Activated naive CD4-positive, alpha-beta T cell (primary cell): ENCODE results near the gene SAMD11.

Source experiments
- DNase-seq, 4 experiments: peaks; one replicate each; lab custom pipeline; 2025; lab: John Stamatoyannopoulos, UW

The SAMD11 gene

DNA sequence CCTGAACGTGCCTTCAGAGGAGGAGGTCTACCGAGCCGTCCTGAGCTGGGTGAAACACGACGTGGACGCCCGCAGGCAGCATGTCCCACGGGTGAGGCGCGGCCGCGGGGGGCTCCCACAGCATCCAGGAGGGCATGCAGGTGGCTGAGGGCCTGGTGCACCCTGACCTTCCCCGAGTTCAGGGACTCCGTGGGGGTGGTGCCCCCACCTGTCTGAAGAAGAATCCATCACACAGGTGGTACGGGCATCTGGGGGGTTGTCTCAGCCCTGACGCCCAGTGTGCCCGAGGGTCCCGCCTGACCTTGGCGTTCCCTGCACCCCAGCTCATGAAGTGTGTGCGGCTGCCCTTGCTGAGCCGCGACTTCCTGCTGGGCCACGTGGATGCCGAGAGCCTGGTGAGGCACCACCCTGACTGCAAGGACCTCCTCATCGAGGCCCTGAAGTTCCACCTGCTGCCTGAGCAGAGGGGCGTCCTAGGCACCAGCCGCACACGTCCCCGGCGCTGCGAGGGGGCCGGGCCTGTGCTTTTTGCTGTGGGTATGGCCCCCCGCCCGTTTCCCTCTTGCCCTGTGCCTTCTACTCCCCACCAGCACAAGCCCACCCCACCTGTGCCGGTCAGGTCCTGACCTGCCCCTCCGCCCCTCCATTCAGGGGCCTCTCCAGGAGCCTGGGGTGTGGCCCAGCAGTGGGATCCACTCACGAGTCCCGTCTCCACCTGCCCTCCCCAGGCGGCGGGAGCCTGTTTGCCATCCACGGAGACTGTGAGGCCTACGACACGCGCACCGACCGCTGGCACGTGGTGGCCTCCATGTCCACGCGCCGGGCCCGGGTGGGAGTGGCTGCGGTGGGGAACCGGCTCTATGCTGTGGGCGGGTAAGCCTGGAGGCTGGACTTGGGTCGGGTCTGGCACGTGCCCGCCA, 38.9 kb downstream of the SAMD11 start:
- no peak for DNase-seq

DNA sequence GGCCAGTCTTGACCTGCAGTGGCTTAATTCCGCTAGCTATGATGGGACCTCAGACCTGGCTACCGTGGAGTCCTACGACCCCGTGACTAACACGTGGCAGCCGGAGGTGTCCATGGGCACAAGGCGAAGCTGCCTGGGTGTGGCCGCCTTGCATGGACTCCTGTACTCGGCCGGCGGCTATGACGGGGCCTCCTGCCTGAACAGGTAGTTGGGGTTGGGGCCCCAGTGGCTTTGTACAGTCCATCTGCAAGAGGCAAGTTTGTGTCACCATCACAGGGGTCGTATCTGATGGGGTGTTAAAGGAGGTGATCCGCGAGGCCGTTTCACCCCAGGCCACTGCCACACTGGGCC, 39.6 kb downstream of the SAMD11 start:
- DNase-seq = no peak

DNA sequence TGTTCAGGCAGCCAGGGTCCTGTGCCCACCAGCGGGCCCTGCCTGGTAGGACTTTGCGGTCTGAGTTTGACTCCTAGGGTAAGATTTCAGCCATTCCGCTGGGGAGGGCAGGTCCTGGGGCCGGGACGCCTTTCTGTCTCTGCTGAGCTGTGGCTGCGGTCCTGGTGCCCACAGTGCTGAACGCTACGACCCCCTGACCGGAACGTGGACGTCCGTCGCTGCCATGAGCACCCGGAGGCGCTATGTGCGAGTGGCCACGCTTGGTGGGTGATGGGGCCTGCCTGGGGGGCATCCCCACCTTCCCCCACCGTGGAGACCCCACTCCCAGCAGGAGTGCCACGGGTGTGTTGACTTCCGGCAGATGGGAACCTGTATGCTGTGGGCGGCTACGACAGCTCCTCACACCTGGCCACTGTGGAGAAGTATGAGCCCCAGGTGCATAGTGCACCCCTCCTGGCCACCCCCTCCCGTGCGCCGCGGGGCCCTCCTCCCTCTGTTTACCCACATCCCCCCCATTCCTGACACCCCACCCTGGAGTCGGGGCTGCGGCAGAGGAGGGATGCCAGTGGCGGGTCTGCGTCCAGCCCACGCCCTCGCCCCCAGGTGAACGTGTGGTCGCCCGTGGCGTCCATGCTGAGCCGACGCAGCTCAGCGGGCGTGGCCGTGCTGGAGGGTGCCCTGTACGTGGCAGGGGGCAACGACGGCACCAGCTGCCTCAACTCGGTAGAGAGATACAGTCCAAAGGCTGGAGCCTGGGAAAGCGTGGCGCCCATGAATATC, 40.2 kb downstream of the SAMD11 start:
- no peak for DNase-seq

DNA sequence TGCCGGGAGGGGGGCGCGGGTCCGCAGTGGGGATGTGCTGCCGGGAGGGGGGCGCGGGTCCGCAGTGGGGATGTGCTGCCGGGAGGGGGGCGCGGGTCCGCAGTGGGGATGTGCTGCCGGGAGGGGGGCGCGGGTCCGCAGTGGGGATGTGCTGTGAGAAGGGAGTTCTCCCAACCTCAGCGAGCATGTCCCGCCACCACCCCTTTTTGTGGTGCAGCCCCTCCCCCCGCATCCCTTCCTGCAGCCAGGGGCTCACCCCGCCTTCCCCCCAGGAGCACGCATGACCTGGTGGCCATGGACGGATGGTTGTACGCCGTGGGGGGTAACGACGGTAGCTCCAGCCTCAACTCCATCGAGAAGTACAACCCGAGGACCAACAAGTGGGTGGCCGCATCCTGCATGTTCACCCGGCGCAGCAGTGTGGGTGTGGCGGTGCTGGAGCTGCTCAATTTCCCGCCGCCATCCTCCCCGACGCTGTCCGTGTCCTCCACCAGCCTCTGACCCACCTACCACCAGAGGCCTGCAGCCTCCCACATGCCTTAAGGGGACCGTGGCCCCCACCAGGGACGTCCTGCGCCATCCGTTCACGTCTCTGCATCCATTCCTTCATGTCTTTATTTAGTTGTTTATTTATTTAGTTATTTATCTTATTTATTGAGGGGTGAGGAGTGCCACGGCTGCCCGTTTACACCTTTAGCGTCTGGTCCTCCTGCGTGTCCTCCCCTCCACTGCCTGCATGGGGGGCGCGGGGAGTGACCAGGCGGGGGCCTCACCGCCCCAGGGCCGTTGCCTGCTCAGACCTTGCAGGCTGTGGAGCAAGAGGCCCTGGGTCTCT, 41.2 kb downstream of the SAMD11 start:
- DNase-seq = no peak

DNA sequence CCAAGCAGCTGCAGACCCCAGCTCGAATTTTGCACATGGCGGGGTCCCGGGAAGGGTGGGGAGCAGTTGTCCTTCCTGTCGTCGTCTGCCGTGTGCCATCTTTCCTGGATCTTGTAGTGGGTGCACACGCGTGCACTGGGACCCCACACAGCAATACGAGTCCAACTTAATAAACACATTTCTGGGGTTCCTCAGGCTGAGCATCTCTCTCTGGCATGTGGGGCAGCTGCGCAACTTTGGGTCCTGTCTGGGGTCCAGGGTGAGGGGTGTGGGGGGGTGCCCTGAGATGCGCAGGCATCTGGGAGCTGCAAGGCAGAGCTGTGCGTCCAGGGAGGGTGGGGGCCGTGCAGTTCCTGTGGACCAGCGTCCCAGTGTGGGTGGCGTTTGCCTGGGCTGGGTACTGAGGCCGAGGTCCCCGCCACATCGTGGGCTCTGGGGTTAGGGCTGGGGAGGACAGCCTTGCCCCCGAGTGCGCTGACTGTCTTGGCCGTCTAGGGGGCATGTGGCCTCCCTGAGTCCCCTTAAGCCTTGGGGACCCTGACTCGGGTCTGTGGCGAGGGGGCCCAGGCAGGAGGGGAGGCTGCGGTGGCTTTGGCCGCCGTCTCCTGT, 41.9 kb downstream of the SAMD11 start:
- no peak for DNase-seq

DNA sequence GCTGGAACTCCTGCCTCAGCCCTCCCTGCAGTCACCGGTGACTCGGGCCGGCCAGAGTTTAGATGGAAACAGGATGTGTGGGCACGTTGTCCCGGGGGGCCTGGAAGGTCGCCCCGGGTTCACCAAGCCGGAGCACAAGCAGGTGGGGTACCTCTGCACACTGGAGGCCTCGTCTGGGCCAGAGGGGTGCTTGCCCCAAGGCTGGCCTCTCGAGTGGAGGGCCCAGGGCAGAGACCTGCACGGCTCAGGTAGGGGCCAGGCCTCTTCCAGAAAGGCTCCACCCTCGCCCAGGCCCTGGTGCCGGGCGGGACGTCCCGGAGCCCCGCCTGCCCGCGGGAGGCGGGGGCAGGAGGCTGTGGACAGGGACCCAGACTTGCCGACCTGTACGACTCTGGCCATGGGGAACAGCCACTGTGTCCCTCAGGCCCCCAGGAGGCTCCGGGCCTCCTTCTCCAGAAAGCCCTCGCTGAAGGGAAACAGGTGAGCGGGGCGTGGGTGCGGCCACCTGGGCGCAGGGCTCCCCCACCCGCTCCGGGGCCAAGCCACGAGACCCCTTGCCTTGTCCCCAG, 42.5 kb downstream of the SAMD11 start, which contains the start of gene PLEKHN1:
TSS of gene PLEKHN1 (plus strand) at position 348 of the 569 bp plus-strand sequence. CDS start at position 398, 50 bp downstream.
- no peak for DNase-seq

DNA sequence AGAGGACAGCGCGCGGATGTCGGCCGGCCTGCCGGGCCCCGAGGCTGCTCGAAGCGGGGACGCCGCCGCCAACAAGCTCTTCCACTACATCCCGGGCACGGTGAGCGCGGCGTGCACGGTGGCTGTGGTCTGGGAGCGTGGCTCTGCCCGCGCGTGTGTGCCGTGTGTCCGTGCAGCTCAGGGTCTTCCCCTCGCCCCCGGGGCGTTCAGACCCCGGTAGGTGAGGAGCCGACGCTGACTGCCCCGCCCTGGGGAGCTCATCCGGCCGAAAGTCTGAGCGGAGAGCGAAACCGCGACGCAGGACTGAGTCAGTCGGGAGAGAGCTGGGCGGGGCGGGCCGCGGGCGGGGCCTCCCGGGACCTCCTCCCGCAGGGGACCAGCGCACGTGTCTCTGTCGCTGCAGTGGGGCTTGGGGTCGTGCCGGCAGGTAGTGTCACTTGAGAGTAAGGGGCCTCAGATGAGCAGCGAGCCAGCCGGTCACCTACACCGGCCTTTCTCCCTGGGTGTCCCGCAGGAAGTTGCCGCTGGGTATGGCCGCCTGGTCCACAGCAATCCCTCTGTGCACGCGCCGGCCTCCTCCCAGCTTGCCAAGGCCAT, 43.1 kb downstream of the SAMD11 start:
- DNase-seq = peak; percentile 57 to 80 (median 66)

DNA sequence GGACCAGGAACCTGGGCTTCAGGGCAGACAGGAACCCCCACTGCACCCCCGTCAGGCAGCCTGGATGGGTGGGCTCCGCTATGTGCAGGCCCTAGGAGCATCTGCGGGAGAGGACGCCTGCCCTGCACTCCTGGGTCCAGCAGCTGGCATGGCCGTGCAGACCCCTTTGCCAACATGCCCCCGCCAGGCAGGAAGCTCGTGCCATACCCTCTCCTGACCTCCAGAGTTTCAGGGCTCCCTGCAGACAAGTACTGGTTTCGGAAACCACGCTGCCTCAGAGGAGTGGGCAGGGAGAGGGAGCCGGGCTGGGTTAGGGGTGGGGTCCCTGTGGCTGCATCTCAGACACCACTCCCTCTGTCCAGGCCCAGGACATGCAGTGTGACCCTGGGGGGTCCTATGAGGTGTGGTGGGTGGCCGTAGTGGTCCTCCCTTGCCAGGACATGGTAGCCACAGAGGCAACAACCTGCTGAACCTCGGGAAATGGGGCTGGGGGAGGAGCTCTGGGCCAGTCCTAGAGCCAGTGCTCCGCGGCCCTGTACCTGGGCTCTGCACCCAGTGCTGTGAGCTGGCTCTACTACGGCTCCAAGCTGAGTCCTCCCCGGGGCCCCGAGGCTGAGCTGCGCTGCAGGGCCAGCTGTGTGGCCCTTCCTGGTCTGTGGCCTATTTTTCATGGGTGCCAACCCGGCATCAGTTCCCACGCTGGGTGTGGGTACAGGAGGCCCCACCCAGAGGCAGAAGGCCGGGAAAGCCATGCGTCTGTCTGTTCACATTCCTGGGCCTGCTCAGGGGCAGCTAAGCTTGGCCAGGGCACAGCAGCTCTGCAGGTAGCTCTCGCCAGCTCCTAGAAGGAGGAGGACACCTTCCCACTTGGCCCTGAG, 44.0 kb downstream of the SAMD11 start:
- DNase-seq = no peak

DNA sequence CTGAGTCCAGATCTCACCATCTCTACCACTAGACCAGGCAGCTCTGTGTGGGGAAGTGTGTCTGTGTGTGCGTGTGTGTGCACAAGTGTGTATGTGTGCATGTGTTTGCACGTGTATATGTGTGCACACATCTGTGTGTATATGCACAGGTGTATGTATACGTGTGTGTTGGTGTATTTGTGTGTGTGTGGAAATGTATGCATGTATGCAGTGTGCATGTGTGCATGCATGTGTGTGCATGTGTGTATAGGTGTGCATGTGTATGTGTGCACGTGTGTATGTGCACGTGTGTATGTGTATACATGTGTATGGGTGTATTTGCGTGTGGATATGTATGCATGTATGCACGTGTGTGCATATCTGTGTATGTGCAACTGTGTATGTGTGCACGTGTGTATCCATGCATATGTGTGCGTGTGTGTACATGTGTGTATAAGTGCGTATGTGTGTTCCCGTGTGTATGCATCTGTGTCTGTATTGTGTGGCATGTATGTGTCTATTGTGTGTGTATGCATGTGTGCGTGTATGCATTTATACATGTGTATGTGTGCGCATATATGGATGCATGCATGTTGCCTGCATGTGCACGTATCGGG, 45.6 kb downstream of the SAMD11 start:
- DNase-seq = no peak

DNA sequence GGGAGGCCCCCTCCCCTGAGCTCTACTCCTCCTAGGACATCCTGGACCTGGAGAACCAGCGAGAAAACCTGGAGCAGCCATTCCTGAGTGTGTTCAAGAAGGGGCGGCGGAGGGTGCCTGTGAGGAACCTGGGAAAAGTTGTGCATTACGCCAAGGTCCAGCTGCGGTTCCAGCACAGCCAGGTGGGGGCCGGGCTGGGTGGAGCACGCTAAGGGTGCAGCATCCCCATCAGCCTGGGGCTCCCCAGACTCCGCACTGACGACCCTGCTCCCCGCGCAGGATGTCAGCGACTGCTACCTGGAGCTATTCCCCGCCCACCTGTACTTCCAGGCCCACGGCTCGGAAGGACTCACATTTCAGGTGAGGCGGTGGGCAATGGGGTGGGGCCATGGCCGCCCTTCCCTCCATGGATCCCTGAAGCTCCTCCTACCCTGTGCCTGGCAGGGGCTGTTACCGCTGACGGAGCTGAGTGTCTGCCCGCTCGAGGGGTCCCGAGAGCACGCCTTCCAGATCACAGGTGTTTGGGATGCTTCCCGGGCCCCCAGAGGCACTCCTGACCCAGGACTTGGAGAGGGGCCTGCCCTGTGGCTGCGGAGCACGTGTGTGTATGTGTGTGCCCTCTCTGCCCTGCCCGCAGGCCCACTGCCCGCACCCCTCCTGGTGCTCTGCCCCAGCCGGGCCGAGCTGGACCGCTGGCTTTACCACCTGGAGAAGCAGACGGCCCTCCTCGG, 46.7 kb downstream of the SAMD11 start:
- no peak for DNase-seq

DNA sequence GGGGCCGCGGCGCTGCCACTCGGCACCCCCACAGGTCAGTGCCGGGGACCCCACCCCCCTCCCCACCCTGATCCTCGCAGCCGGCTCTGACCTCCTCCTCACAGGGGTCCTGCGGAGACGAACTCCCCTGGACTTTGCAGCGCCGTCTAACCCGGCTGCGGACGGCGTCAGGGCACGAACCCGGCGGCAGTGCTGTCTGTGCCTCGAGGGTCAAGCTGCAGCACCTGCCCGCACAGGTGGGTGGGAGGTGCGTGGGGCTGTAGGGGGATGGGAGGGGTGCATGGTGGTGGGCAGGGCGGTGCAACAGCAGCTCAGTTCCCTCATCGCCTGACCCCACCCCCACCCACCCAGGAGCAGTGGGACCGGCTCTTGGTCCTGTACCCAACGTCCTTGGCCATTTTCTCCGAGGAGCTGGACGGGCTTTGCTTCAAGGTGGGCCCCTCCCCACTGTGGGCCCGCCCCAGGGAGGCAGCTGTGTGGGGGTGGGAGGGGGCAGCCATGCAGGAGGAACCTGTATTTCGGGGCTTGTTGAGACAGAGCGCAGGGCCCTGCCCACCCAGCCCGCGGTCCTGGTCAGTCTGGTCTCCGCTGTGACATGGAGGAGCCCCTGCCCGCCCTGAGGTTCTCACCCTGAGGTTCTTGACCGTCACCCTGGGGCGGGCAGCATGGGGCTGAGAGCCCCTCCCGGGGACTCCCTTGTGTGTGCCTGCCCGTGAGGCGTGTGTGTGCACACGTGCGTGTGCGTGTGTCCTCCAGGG, 47.4 kb downstream of the SAMD11 start:
- DNase-seq = no peak

DNA sequence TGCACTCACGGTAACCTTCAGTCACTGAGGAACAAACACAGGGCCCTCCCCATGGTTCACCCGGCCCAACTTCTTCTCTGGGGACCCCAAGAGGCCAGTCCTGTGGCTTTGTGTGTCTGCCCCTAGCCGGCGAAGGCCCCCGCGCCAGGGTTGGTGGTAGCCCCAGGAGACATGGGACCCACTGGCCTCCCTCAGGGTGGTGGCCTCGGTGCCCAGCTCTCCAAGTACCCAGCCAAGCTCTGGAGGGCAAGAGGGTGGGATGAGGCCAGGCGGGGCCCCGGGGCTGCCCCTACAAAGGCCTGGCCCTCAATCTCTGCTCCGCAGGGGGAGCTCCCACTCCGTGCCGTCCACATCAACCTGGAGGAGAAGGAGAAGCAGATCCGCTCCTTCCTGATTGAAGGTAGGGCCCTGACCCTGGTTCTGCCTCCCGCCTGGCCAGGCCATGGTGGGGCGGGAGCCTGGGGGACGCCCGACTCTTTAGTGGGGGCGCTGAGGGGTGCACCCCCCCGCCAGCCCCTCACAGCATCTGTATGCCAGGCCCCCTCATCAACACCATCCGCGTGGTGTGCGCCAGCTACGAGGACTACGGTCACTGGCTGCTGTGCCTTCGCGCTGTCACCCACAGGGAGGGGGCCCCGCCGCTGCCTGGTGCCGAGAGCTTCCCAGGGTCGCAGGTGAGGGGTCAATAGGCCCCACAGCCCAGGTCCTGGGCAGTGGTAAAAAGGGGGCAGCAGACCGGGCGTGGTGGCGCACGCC, 48.2 kb downstream of the SAMD11 start:
- no peak for DNase-seq

DNA sequence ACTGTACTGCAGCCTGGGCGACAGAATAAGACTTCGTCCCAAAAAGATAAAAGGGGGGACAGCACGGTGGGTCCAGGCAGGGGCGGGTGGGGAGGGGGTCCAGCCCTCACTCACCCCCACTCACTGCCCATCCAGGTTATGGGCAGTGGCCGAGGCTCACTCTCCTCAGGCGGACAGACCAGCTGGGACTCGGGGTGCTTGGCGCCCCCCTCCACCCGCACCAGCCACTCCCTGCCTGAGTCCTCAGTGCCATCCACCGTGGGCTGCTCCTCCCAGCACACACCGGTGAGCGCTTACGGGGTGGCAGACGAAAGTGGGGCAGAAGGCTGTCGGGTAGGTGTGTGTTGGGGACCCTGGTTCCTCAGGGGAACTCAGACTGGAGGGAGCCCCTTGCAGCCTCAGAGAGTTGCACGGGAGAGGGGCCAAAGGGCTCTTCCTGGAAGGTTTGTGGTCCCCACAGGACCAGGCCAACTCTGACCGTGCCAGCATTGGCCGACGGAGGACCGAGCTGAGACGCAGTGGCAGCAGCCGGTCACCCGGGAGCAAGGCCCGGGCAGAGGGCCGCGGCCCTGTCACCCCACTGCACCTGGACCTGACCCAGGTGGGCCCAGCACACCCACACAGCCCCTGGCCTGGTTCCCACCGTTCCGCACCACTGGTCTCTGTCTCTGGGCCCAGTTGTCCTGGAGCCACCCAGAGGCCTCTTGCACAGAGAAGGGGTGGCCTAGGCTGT, 49.2 kb downstream of the SAMD11 start:
- DNase-seq = no peak

DNA sequence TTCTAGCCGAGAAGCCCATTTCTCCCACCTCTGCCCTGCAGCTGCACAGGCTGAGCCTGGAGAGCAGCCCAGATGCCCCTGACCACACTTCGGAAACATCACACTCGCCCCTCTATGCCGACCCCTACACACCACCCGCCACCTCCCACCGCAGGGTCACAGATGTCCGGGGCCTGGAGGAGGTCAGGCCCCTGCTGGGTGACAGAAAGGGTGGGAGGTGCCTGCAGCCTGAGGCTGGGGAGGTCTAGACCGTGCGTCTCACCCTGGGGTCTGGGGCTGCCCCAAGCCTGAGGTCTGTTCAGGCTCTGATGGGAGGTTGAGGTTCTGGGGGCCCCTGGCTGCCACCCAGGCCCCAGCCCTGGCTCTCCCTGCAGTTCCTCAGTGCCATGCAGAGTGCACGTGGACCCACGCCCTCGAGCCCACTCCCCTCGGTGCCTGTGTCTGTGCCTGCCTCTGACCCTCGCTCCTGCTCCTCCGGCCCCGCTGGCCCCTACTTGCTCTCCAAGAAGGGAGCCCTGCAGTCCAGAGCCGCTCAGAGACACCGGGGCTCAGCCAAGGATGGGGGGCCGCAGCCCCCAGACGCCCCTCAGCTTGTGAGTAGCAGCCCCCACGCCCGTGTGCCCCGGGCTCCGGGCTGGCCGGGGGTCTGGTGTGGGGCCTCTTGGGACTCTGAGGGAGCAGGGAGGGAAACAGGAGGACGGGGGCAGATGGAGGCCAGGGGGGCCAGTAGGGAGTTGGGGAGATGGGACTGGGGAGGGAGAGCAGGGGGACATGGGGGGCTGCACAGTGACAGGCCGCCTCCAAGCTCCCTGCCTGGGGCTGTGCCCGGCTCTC, 50.0 kb downstream of the SAMD11 start:
- no peak for DNase-seq

DNA sequence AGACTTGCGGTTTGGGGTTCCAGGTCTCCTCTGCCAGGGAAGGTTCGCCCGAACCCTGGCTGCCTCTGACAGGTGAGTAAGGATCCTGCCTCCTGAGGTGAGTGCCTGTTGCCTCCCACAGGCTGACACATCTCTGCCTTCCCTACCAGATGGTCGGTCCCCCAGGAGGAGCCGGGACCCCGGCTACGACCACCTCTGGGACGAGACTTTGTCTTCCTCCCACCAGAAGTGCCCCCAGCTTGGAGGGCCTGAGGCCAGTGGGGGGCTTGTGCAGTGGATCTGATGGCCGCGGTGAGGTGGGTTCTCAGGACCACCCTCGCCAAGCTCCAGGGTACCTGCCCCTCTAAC, 50.5 kb downstream of the SAMD11 start:
- DNase-seq = no peak
